CD14-positive monocyte (primary cell): ENCODE data around the gene CCR8. TPM values are rescaled to one million over a fixed set of nuclear protein-coding genes. Genes with fewer than 3 reads are reported as not detected.

Experiments
- DNase-seq, 3 donors: peaks; one replicate each; pipeline ENCODE4 v3.0.0-alpha.2; 2011 to 2022
- H2AFZ ChIP-seq: 2 replicates; pipeline ENCODE4 v1.6.0; 2012; ENCODE audit warnings: mild to moderate bottlenecking, low read depth, low read length, inconsistent platforms; ENCODE audit not compliant: insufficient read depth, poor library complexity, severe bottlenecking
- H3K27ac ChIP-seq, 2 donors: 1 replicate in 1 of 2; 2 replicates in 1 of 2; pipeline ENCODE4 v1.5.1; 2012 to 2013; ENCODE audit warnings: low read length in 2 of 2, control low read depth in 1 of 2, inconsistent platforms in 1 of 2, low read depth in 1 of 2, mild to moderate bottlenecking in 1 of 2
- H3K27me3 ChIP-seq, 2 donors: one replicate each; pipeline versions ENCODE4 v1.6.0 to v1.6.1; 2011 to 2013; ENCODE audit warnings: low read length in 2 of 2; ENCODE audit not compliant: control insufficient read depth in 2 of 2, insufficient read depth in 2 of 2
- H3K36me3 ChIP-seq, 2 donors: replicated peaks in 1 of 2; 1 replicate in 1 of 2; 2 replicates in 1 of 2; pipeline versions ENCODE4 v1.5.1 to v1.6.1; 2012 to 2013; ENCODE audit warnings: low read length in 2 of 2, control low read depth in 1 of 2, inconsistent platforms in 1 of 2, mild to moderate bottlenecking in 1 of 2; ENCODE audit not compliant: insufficient read depth in 2 of 2, control insufficient read depth in 1 of 2
- H3K4me1 ChIP-seq, 2 donors: 1 replicate in 1 of 2; 2 replicates in 1 of 2; pipeline versions ENCODE4 v1.5.1 to v1.6.1; 2012 to 2013; ENCODE audit warnings: low read length in 2 of 2, control low read depth in 1 of 2, inconsistent platforms in 1 of 2, mild to moderate bottlenecking in 1 of 2, moderate library complexity in 1 of 2; ENCODE audit not compliant: insufficient read depth in 2 of 2, control insufficient read depth in 1 of 2
- H3K4me2 ChIP-seq: replicated peaks from 2 replicates; pipeline ENCODE3; 2012; ENCODE audit warnings: low read length, moderate library complexity, mild to moderate bottlenecking; ENCODE audit not compliant: poor library complexity, severe bottlenecking; ENCODE audit errors: extremely low read depth
- H3K4me3 ChIP-seq, 3 experiments: fragments of 200-600 bp in 1 of 3; sonication (generic) in 1 of 3; replicated peaks in 1 of 3; 1 replicate in 2 of 3; 2 replicates in 1 of 3; pipeline ENCODE4 v1.5.1; 2011 to 2013; ENCODE audit warnings: low read length in 3 of 3, mild to moderate bottlenecking in 3 of 3, control low read depth in 2 of 3, low read depth in 2 of 3, inconsistent platforms in 1 of 3, moderate library complexity in 1 of 3
- H3K79me2 ChIP-seq: 2 replicates; pipeline ENCODE4 v1.6.0; 2012; ENCODE audit warnings: mild to moderate bottlenecking, control low read depth, inconsistent platforms, low read length, moderate library complexity; ENCODE audit not compliant: insufficient read depth
- H3K9ac ChIP-seq: 2 replicates; pipeline ENCODE4 v1.6.0; 2017; ENCODE audit warnings: low read length, mild to moderate bottlenecking; ENCODE audit not compliant: insufficient read depth, poor library complexity, severe bottlenecking
- H3K9me3 ChIP-seq, 2 donors: replicated peaks in 1 of 2; 1 replicate in 1 of 2; 2 replicates in 1 of 2; pipeline versions ENCODE4 v1.5.1 to v1.6.1; 2012 to 2013; ENCODE audit warnings: low read length in 2 of 2, control low read depth in 1 of 2; ENCODE audit not compliant: control insufficient read depth in 1 of 2, insufficient read depth in 1 of 2
- H4K20me1 ChIP-seq: 2 replicates; pipeline ENCODE4 v1.6.0; 2012; ENCODE audit warnings: mild to moderate bottlenecking, low read length, control low read depth, moderate library complexity; ENCODE audit not compliant: insufficient read depth
- H3K27ac Mint-ChIP-seq, 7 donors: one replicate each; pipeline ENCODE4 v1.8.0; 2020; ENCODE audit warnings: mild to moderate bottlenecking in 7 of 7, mixed read lengths in 7 of 7, moderate library complexity in 6 of 7, inconsistent platforms in 2 of 7
- H3K27me3 Mint-ChIP-seq, 3 donors: one replicate each; pipeline ENCODE4 v1.8.0; 2021 to 2022; ENCODE audit warnings: low read depth in 3 of 3, mild to moderate bottlenecking in 3 of 3, mixed read lengths in 3 of 3, moderate library complexity in 3 of 3, inconsistent platforms in 1 of 3
- H3K36me3 Mint-ChIP-seq, 2 donors: one replicate each; pipeline ENCODE4 v1.8.0; 2020; ENCODE audit warnings: mixed read lengths in 2 of 2, inconsistent platforms in 1 of 2, mild to moderate bottlenecking in 1 of 2
- H3K4me1 Mint-ChIP-seq: one replicate; pipeline ENCODE4 v1.8.0; 2020; ENCODE audit warnings: mild to moderate bottlenecking, mixed read lengths
- H3K4me3 Mint-ChIP-seq, 2 donors: one replicate each; pipeline ENCODE4 v1.8.0; 2020; ENCODE audit warnings: mild to moderate bottlenecking in 2 of 2, mixed read lengths in 2 of 2, moderate library complexity in 1 of 2
- H3K9me3 Mint-ChIP-seq, 7 donors: one replicate each; pipeline ENCODE4 v1.8.0; 2020 to 2022; ENCODE audit warnings: mixed read lengths in 7 of 7, mild to moderate bottlenecking in 6 of 7, moderate library complexity in 6 of 7, inconsistent platforms in 2 of 7
- CTCF ChIP-seq: fragments of 200-600 bp; IDR thresholded peaks from one replicate; pipeline ENCODE4 v1.8.0; 2022; ENCODE audit warnings: antibody characterized with exemption, mild to moderate bottlenecking
- WGBS: methylation state at CpG from one replicate; pipeline ENCODE4 v1.1.5; 2013; ENCODE audit warnings: missing lambda C conversion rate; ENCODE audit not compliant: insufficient coverage; 5-methylcytosine and 5-hydroxymethylcytosine counted together
- intact Hi-C, 2 donors: fragments of 100-400 bp; cut with micrococcal nuclease; formaldehyde crosslinking; loops; one replicate each; pipeline versions ENCODE4 v1.15.0 to v1.15.1; 2023
- polyA plus RNA-seq, 3 donors: library from polyadenylated mRNA; depleted of rRNA in 1 of 3; unstranded in 2 of 3; stranded (reverse) in 1 of 3; fragments of 300-500 nt in 2 of 3; fragments of >200 nt in 1 of 3; fragmentation: Illumina TruSeq in 2 of 3; gene quantifications; 1 replicate in 2 of 3; 2 replicates in 1 of 3; pipeline ENCODE4 v1.2.3, GENCODE V29; 2012 to 2021

Gene CCR8
- polyA plus RNA-seq, 3 donors, result not detected

- H3K27ac Mint-ChIP-seq, result no peak overlapping the region
These were observed 4.3 kb upstream of the CCR8 start for GRCh38 chr3:39325236-39325635.

GRCh38 chr3:39327053-39327745, 2.3 kb upstream of the CCR8 start:
- Mint-ChIP-seq H3K36me3 (no peaks in the 10 kb centered on the region), H3K4me3 (no peak overlapping the region), H3K4me1 (peaks cover 4% of the 10 kb centered on the region), H3K27me3 (peaks cover 0 to 2% (median 0%) of the 10 kb centered on the region in 3 donors), H3K27ac (no peak overlapping the region), H3K9me3 (peaks cover 0 to under 1% (median 0%) of the 10 kb centered on the region in 7 donors)
- DNase-seq, result no peak
- H3K27ac ChIP-seq, result no peak overlapping the region
- no peaks in the 10 kb centered on the region for H3K79me2 ChIP-seq
- TF ChIP-seq CTCF, result no peak
- no peaks in the 10 kb centered on the region for H4K20me1 ChIP-seq
- H3K4me1 ChIP-seq, result no peaks in the 10 kb centered on the region
- no peaks in the 10 kb centered on the region for H3K27me3 ChIP-seq
- no peak overlapping the region for H3K4me3 ChIP-seq
- 85% methylated on average over 4 of the region's 4 CpGs for WGBS
- intact Hi-C loops, result no loop called here
- no peak overlapping the region for H3K9ac ChIP-seq
- no peaks in the 10 kb centered on the region for H3K36me3 ChIP-seq
- no peak overlapping the region for H2AFZ ChIP-seq
- no peaks in the 10 kb centered on the region for H3K9me3 ChIP-seq
- H3K4me2 ChIP-seq, result no peak overlapping the region

More at GRCh38 chr3:39325236-39325635, 4.3 kb upstream of the CCR8 start:
- no peak for TF ChIP-seq CTCF
- Histone ChIP-seq H3K27ac (no peak overlapping the region), H3K27me3 (no peaks in the 10 kb centered on the region), H3K36me3 (no peaks in the 10 kb centered on the region), H2AFZ (no peak overlapping the region), H4K20me1 (no peaks in the 10 kb centered on the region), H3K4me1 (no peaks in the 10 kb centered on the region), H3K4me3 (no peak overlapping the region), H3K9ac (no peak overlapping the region), H3K79me2 (no peaks in the 10 kb centered on the region), H3K4me2 (no peak overlapping the region), H3K9me3 (no peaks in the 10 kb centered on the region)
- intact Hi-C loops, result no loop called here
- DNase-seq, result no peak
- H3K9me3 Mint-ChIP-seq, result peaks cover 0 to 5% (median 0%) of the 10 kb centered on the region in 7 donors
- H3K27me3 Mint-ChIP-seq, result no peaks in the 10 kb centered on the region
- peaks cover 4% of the 10 kb centered on the region for H3K4me1 Mint-ChIP-seq
- no peaks in the 10 kb centered on the region for H3K36me3 Mint-ChIP-seq
- no CpG with 5 or more reads among the region's 2 CpGs for WGBS
- H3K4me3 Mint-ChIP-seq, result no peak overlapping the region
